Measurements from ENCODE around the gene EEF1AKMT2.

DNA sequence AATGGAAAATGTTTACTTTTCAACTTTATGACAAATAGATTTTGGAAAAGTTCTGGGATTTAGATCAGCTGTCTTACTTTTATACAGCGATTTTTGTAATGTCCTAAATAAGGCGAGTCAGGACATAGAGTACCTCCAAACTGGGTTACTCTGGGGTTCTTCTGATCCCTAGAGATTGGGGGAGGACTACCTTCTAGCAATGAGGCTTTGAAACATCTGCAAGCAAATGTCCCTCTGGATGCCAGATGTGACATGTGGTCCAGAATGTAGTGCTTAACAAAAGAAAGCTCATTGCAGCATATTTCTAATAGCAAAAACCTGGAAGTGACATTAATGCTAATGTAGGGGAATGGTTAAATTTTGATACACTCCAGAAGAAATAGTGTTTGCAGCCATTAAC, 46.0 kb upstream of the EEF1AKMT2 start:
- TF ChIP-seq, protein P1, sequence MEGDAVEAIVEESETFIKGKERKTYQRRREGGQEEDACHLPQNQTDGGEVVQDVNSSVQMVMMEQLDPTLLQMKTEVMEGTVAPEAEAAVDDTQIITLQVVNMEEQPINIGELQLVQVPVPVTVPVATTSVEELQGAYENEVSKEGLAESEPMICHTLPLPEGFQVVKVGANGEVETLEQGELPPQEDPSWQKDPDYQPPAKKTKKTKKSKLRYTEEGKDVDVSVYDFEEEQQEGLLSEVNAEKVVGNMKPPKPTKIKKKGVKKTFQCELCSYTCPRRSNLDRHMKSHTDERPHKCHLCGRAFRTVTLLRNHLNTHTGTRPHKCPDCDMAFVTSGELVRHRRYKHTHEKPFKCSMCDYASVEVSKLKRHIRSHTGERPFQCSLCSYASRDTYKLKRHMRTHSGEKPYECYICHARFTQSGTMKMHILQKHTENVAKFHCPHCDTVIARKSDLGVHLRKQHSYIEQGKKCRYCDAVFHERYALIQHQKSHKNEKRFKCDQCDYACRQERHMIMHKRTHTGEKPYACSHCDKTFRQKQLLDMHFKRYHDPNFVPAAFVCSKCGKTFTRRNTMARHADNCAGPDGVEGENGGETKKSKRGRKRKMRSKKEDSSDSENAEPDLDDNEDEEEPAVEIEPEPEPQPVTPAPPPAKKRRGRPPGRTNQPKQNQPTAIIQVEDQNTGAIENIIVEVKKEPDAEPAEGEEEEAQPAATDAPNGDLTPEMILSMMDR (IDR thresholded peaks at IDR 0.05; ENCODE audit: insufficient read depth, low read length, poor library complexity, severe bottlenecking): no peak
- TF ChIP-seq EZH2phosphoT487 (conservative IDR thresholded peaks at IDR 0.05; ENCODE audit: low read length): no peak

Data from SU-DHL-6 (cell line).